ENCODE measurements around the gene ATM.
"Not testable (repeated sequence)": the region's sequence is repeated elsewhere in the genome, so short reads cannot be mapped to it uniquely, and the experiment has no call there.

Gene ATM

GRCh38 chr11:108286956-108287355 lies 64.1 kb downstream of the ATM start:
- ATAC-seq: no peak
- TF ChIP-seq BACH2 (CRISPR knock-in tag; IDR thresholded peaks at IDR 0.05; ENCODE audit: borderline replicate concordance): no peak

- not testable (repeated sequence) for ATAC-seq
Observed at GRCh38 chr11:108289066-108289465, 66.2 kb downstream of the ATM start.

GRCh38 chr11:108289699-108290098 lies 66.8 kb downstream of the ATM start:
- no peak for ATAC-seq
- TF ChIP-seq ISL1 (CRISPR knock-in tag; IDR thresholded peaks at IDR 0.05) (no peak), ZNF8 (CRISPR knock-in tag; IDR thresholded peaks at IDR 0.05) (no peak), CREB5 (CRISPR knock-in tag; IDR thresholded peaks at IDR 0.05; ENCODE audit: low read depth) (no peak), SNAI2 (CRISPR knock-in tag; IDR thresholded peaks at IDR 0.05) (no peak), GLIS3 (CRISPR knock-in tag; IDR thresholded peaks at IDR 0.05) (no peak), ESRRG (CRISPR knock-in tag; IDR thresholded peaks at IDR 0.05) (no peak), ZC3H10 (CRISPR knock-in tag; IDR thresholded peaks at IDR 0.05) (no peak), ZNF565 (CRISPR knock-in tag; conservative IDR thresholded peaks at IDR 0.05; ENCODE audit: low read depth) (no peak), POU6F1 (CRISPR knock-in tag; IDR thresholded peaks at IDR 0.05; ENCODE audit: borderline replicate concordance, low read depth) (no peak), CSDC2 (CRISPR knock-in tag; IDR thresholded peaks at IDR 0.05) (no peak), PATZ1 (CRISPR knock-in tag; IDR thresholded peaks at IDR 0.05; ENCODE audit: borderline replicate concordance) (no peak), TCF4 (CRISPR knock-in tag; IDR thresholded peaks at IDR 0.05; ENCODE audit: borderline replicate concordance) (no peak), PPARA (CRISPR knock-in tag; IDR thresholded peaks at IDR 0.05; ENCODE audit: borderline replicate concordance) (no peak), ZFP3 (CRISPR knock-in tag; IDR thresholded peaks at IDR 0.05) (no peak), CSRNP3 (CRISPR knock-in tag; IDR thresholded peaks at IDR 0.05) (no peak), TSHZ2 (CRISPR knock-in tag; IDR thresholded peaks at IDR 0.05) (no peak), ZNF70 (CRISPR knock-in tag; IDR thresholded peaks at IDR 0.05) (no peak)

GRCh38 chr11:108293229-108293628 lies 70.4 kb downstream of the ATM start:
- no peak for ATAC-seq
- TF ChIP-seq ZC3H10 (CRISPR knock-in tag; IDR thresholded peaks at IDR 0.05): no peak
- TF ChIP-seq GLIS3 (CRISPR knock-in tag; IDR thresholded peaks at IDR 0.05): no peak
- no peak for TF ChIP-seq TSHZ2 (CRISPR knock-in tag; IDR thresholded peaks at IDR 0.05)
- TF ChIP-seq PATZ1 (CRISPR knock-in tag; IDR thresholded peaks at IDR 0.05; ENCODE audit: borderline replicate concordance): no peak
- TF ChIP-seq ZFP30 (CRISPR knock-in tag; IDR thresholded peaks at IDR 0.05): no peak
- TF ChIP-seq POU6F1 (CRISPR knock-in tag; IDR thresholded peaks at IDR 0.05; ENCODE audit: borderline replicate concordance, low read depth): no peak
- no peak for TF ChIP-seq SNAI2 (CRISPR knock-in tag; IDR thresholded peaks at IDR 0.05)
- no peak for TF ChIP-seq RARB (CRISPR knock-in tag; IDR thresholded peaks at IDR 0.05)
- TF ChIP-seq ZNF70 (CRISPR knock-in tag; IDR thresholded peaks at IDR 0.05): no peak
- no peak for TF ChIP-seq OSR1 (CRISPR knock-in tag; IDR thresholded peaks at IDR 0.05)

All from SK-N-SH treated with all-trans-retinoic acid at 6 μM for 48 hours (cell line).